ENCODE data around the gene MBNL2. TPM values are rescaled to one million over a fixed set of nuclear protein-coding genes. Genes with fewer than 3 reads are reported as not detected.

MBNL2 gene
- total and polyA plus RNA-seq, 4 experiments from 2014 or later, result 20.1 to 36.2 (median 28.3) TPM

DNA sequence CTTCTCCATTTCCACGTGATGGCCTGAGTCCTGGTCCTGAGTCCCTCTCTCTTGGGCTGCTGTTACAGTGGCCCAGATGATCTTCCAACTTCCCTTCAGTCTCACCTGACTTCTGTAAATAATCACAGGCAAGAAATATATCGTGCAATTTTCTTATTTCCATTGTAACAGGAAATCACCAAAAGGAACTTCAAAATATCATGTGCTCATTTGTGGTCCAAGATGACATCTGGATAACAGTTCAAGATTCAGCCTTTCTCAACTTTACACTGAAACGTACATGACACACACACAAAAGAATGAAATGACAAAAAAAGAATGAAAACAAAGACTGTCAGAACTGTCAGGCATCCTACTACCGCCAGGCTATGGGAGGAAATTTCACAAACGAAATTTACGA lies 189.9 kb downstream of the MBNL2 start:
- H3K27me3 ChIP-seq (ENCODE audit: insufficient read depth, low read length), result no peaks in the 10 kb centered on the region
- ChIA-PET CTCF (ENCODE audit: partially characterized antibody) (no interaction called here), POLR2A (ENCODE audit: partially characterized antibody) (no interaction called here)
- H3K4me3 ChIP-seq (ENCODE audit: low read length in 2 of 2), result no peak overlapping the region
- no peaks in the 10 kb centered on the region for H3K4me1 Mint-ChIP-seq
- no peaks in the 10 kb centered on the region for H3K9me3 Mint-ChIP-seq
- no peaks in the 10 kb centered on the region for H3K36me3 Mint-ChIP-seq
- no peak overlapping the region for H3K27ac Mint-ChIP-seq
- H3K27me3 Mint-ChIP-seq, result peaks cover 14 to 19% of the 10 kb centered on the region in 2 donors
- no peak for DNase-seq
- H3K27ac ChIP-seq (ENCODE audit: low read depth, low read length), result no peak overlapping the region
- H3K9me3 ChIP-seq (ENCODE audit: control insufficient read depth in 1 of 2, low read length in 2 of 2), result no peaks in the 10 kb centered on the region
- intact Hi-C loops (cut with micrococcal nuclease), result no loop called here
- H3K4me3 Mint-ChIP-seq, result no peak overlapping the region
- H3K4me1 ChIP-seq (ENCODE audit: insufficient read depth, low read length), result no peaks in the 10 kb centered on the region
- no peaks in the 10 kb centered on the region for H3K36me3 ChIP-seq (ENCODE audit: insufficient read depth, low read length)

DNA sequence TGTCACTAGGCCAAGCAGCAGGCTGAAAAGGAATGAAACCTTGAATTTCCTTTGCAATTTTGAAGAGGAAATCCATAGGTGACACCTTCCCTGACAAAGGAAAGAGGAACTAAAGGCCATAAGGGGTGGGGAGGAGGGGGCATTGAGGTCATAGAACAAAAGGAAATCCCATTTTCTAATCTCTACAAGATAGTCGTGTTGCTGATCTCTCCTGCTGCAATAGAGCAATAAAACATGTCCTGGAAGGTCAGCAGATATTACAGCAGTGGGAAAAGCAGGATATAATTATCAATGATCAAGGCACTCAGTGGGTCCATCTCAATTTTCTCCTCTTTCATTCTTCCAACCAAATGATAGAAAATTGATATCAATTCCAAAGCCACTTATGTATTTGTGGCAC lies 191.6 kb downstream of the MBNL2 start:
- Histone ChIP-seq H3K4me3 (ENCODE audit: low read length in 2 of 2) (no peak overlapping the region), H3K4me1 (ENCODE audit: insufficient read depth, low read length) (no peaks in the 10 kb centered on the region), H3K27ac (ENCODE audit: low read depth, low read length) (no peak overlapping the region), H3K9me3 (ENCODE audit: control insufficient read depth in 1 of 2, low read length in 2 of 2) (no peaks in the 10 kb centered on the region), H3K27me3 (ENCODE audit: insufficient read depth, low read length) (no peaks in the 10 kb centered on the region), H3K36me3 (ENCODE audit: insufficient read depth, low read length) (no peaks in the 10 kb centered on the region)
- no peaks in the 10 kb centered on the region for H3K4me1 Mint-ChIP-seq
- peaks cover 18 to 21% of the 10 kb centered on the region in 2 donors for H3K27me3 Mint-ChIP-seq
- DNase-seq, result no peak
- H3K27ac Mint-ChIP-seq, result no peak overlapping the region
- POLR2A ChIA-PET (ENCODE audit: partially characterized antibody), result no interaction called here
- H3K36me3 Mint-ChIP-seq, result no peaks in the 10 kb centered on the region
- no peak overlapping the region for H3K4me3 Mint-ChIP-seq
- CTCF ChIA-PET (ENCODE audit: partially characterized antibody), result no interaction called here
- intact Hi-C loops (cut with micrococcal nuclease), result no loop called here
- no peaks in the 10 kb centered on the region for H3K9me3 Mint-ChIP-seq

DNA sequence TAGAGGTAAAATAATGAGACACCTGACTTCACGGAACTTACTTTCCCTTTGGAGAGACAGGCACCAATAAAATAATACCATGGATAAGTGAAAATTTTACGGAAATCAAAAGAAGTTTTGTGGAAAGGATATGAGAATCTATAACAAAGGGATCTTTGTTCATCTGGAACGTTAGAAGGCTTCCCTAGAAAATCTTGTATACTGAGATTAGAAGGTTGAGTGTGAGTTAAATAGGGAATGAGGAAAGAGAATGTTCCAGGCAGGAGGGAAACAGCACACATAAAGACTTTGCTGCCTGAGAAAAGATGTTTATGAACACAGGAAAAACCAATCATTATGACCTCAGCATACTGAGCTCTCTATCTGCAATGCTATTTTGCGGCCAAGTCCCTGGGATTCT lies 192.3 kb downstream of the MBNL2 start:
- Histone ChIP-seq H3K4me1 (ENCODE audit: insufficient read depth, low read length) (no peaks in the 10 kb centered on the region), H3K27me3 (ENCODE audit: insufficient read depth, low read length) (no peaks in the 10 kb centered on the region), H3K36me3 (ENCODE audit: insufficient read depth, low read length) (no peaks in the 10 kb centered on the region), H3K4me3 (ENCODE audit: low read length in 2 of 2) (no peak overlapping the region), H3K9me3 (ENCODE audit: control insufficient read depth in 1 of 2, low read length in 2 of 2) (no peaks in the 10 kb centered on the region), H3K27ac (ENCODE audit: low read depth, low read length) (no peak overlapping the region)
- H3K27me3 Mint-ChIP-seq, result peaks cover 15 to 18% of the 10 kb centered on the region in 2 donors
- DNase-seq, result no peak
- CTCF ChIA-PET (ENCODE audit: partially characterized antibody), result no interaction called here
- POLR2A ChIA-PET (ENCODE audit: partially characterized antibody), result no interaction called here
- peak overlapping the region in 1 of 8 donors; percentile 4 for H3K4me3 Mint-ChIP-seq
- intact Hi-C loops (cut with micrococcal nuclease), result no loop called here
- no peaks in the 10 kb centered on the region for H3K4me1 Mint-ChIP-seq
- no peak overlapping the region for H3K27ac Mint-ChIP-seq
- no peaks in the 10 kb centered on the region for H3K36me3 Mint-ChIP-seq
- no peaks in the 10 kb centered on the region for H3K9me3 Mint-ChIP-seq

DNA sequence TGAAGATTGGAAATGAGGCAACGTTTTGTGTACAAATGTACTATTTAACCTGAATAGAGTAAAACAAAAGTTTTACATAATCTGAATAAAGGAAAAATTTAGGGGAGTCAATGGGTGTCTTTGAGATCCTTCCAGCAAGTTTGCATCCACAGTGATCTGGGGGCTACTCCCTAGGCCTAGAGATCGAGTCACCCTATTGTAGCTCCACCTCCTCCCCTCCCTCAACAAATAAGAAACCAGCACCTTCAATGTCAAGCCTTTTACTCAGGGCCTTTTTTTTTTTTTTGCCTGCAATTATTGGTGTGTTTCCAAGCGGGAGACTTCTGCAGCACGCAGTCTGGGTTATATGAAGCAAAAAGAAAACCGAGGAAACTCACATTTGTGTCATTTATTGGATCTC lies 195.6 kb downstream of the MBNL2 start:
- CTCF ChIA-PET (ENCODE audit: partially characterized antibody), result no interaction called here

DNA sequence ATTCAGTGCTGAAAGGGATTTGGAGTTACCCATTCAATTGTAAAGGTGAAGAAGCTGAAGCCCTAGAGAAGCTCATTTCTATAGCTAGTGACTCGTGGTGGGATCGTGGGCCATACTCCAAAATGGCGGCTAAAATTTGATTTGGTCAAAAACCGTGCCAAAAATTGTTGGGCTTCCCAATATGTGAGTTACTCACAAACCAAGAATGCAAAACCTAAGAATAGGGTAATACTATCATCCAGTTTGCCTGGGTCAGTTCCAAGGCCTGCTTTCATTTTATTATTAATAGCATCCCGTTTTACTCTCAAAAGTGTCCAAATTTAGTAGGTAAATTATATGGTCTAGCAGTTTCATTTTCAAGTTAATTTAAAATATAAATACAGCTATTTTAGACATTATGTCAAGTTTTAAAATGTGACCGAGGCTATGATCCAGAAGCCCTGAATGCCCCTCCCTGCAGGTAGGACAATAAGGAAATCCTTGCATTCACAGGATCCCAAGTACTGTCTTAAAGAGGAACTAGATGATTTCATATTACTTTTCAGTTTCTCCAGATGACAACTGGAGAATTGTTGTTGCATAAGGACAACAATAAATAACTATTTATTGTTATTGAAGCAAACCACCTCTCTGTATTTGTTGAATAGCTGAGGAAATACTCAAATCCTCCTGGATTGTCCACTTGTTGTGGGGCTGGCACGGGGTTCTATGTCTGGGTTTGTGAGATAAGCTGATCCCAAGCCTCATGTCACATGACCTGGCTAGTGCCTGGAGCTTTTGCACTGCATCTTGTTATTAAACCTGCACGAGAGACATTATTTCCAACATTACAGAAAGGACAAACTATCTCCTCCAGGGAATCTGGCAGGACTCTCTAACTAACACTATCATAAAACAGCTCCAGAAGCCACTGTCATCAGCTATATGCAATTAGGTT lies 200.3 kb downstream of the MBNL2 start:
- Histone ChIP-seq H3K27me3 (ENCODE audit: insufficient read depth, low read length) (no peaks in the 10 kb centered on the region), H3K4me3 (ENCODE audit: low read length in 2 of 2) (no peak overlapping the region), H3K9me3 (ENCODE audit: control insufficient read depth in 1 of 2, low read length in 2 of 2) (no peaks in the 10 kb centered on the region), H3K4me1 (ENCODE audit: insufficient read depth, low read length) (no peaks in the 10 kb centered on the region), H3K27ac (ENCODE audit: low read depth, low read length) (no peak overlapping the region), H3K36me3 (ENCODE audit: insufficient read depth, low read length) (no peaks in the 10 kb centered on the region)
- no peaks in the 10 kb centered on the region for H3K4me1 Mint-ChIP-seq
- H3K4me3 Mint-ChIP-seq, result no peak overlapping the region
- intact Hi-C loops (cut with micrococcal nuclease), result no loop called here
- H3K9me3 Mint-ChIP-seq, result no peaks in the 10 kb centered on the region
- no peaks in the 10 kb centered on the region for H3K36me3 Mint-ChIP-seq
- CTCF ChIA-PET (ENCODE audit: partially characterized antibody), result interaction anchor here (1.3 kb wide), 1 partner anchor 313 kb away, joined by 5 read pairs; no protein-coding TSS in a partner anchor
- H3K27ac Mint-ChIP-seq, result no peak overlapping the region
- no peak for DNase-seq
- peaks cover 17% of the 10 kb centered on the region in 2 donors for H3K27me3 Mint-ChIP-seq
- POLR2A ChIA-PET (ENCODE audit: partially characterized antibody), result interaction anchor here (1.6 kb wide), 1 partner anchor 11 kb away, joined by 4 read pairs; no protein-coding TSS in a partner anchor

More for the DNA sequence above, 195.6 kb downstream of the MBNL2 start:
- Histone ChIP-seq H3K9me3 (ENCODE audit: control insufficient read depth in 1 of 2, low read length in 2 of 2) (no peaks in the 10 kb centered on the region), H3K27me3 (ENCODE audit: insufficient read depth, low read length) (no peaks in the 10 kb centered on the region), H3K4me1 (ENCODE audit: insufficient read depth, low read length) (no peaks in the 10 kb centered on the region), H3K4me3 (ENCODE audit: low read length in 2 of 2) (no peak overlapping the region), H3K36me3 (ENCODE audit: insufficient read depth, low read length) (no peaks in the 10 kb centered on the region), H3K27ac (ENCODE audit: low read depth, low read length) (no peak overlapping the region)
- no peaks in the 10 kb centered on the region for H3K4me1 Mint-ChIP-seq
- POLR2A ChIA-PET (ENCODE audit: partially characterized antibody), result no interaction called here
- no peaks in the 10 kb centered on the region for H3K9me3 Mint-ChIP-seq
- no peak overlapping the region for H3K27ac Mint-ChIP-seq
- H3K4me3 Mint-ChIP-seq, result no peak overlapping the region
- H3K27me3 Mint-ChIP-seq, result peaks cover 20 to 22% of the 10 kb centered on the region in 2 donors
- no peaks in the 10 kb centered on the region for H3K36me3 Mint-ChIP-seq
- no peak for DNase-seq
- intact Hi-C loops (cut with micrococcal nuclease), result no loop called here

DNA sequence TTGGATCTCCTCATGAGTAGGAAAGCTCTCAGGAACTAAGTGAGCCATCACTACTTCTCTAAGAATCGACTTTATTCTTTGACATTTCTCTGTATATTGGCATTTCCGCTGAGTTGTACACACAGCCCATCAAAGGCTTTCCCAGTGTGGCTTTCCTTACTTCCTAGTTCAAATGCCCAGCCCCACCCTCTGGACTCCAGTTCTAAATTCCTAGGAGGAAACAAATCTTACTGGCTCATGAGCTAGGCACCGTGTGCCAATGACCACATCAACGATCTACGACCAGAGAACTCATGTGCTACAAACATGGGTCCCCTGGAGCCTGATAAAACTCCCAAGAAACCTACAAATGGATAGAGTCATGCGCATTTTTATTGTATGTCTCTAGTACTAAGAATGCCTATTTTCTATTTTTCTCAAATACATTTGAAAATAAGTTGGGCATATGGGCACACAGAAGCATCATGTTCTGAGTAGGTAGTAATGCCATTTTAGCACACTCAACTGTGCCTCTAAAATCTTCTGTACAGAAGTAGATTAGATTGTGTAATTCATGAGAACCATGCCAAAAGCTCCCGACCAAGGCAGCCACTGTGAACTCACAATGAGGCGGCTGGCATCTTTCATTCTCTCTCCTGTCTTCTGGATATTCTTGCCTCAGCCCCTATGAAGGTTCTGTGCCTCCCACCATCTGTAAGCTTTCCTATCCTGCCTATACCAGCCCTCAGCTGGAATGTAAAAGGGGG lies 201.3 kb downstream of the MBNL2 start:
- H3K9me3 ChIP-seq (ENCODE audit: control insufficient read depth in 1 of 2, low read length in 2 of 2), result no peaks in the 10 kb centered on the region
- DNase-seq, result no peak
- peak overlapping the region in 1 of 7 donors; percentile 50 for H3K27ac Mint-ChIP-seq
- no peaks in the 10 kb centered on the region for H3K36me3 ChIP-seq (ENCODE audit: insufficient read depth, low read length)
- no peaks in the 10 kb centered on the region for H3K4me1 Mint-ChIP-seq
- no peak overlapping the region for H3K4me3 ChIP-seq (ENCODE audit: low read length in 2 of 2)
- H3K27me3 ChIP-seq (ENCODE audit: insufficient read depth, low read length), result no peaks in the 10 kb centered on the region
- CTCF ChIA-PET (ENCODE audit: partially characterized antibody), result no interaction called here
- H3K27ac ChIP-seq (ENCODE audit: low read depth, low read length), result no peak overlapping the region
- peaks cover 11 to 15% of the 10 kb centered on the region in 2 donors for H3K27me3 Mint-ChIP-seq
- intact Hi-C loops (cut with micrococcal nuclease), result no loop called here
- POLR2A ChIA-PET (ENCODE audit: partially characterized antibody), result interaction anchor here (1.6 kb wide), 1 partner anchor 10 kb away, joined by 4 read pairs; no protein-coding TSS in a partner anchor
- H3K4me3 Mint-ChIP-seq, result no peak overlapping the region
- no peaks in the 10 kb centered on the region for H3K9me3 Mint-ChIP-seq
- H3K4me1 ChIP-seq (ENCODE audit: insufficient read depth, low read length), result no peaks in the 10 kb centered on the region
- H3K36me3 Mint-ChIP-seq, result no peaks in the 10 kb centered on the region

DNA sequence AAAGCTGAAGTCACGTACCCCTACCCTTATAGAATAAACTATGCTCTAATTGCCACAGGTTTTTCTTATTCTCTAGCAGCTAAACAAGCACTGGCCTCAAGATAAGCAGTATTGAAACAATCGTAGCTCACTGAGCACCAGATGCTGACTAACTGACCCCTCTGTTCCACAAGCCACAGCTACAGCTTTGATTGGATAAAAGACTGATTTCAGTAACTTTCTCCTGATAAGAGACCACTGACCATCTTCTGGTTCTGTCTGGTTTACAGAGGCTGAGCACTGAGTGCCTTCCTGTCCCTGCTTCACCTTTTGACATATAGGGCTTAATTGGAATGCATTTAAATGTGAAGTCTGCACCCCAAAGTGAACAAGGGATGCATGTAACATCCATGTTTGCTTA lies 203.5 kb downstream of the MBNL2 start:
- no peaks in the 10 kb centered on the region for H3K9me3 Mint-ChIP-seq
- no peak overlapping the region for H3K27ac ChIP-seq (ENCODE audit: low read depth, low read length)
- no peaks in the 10 kb centered on the region for H3K4me1 ChIP-seq (ENCODE audit: insufficient read depth, low read length)
- H3K4me1 Mint-ChIP-seq, result no peaks in the 10 kb centered on the region
- CTCF ChIA-PET (ENCODE audit: partially characterized antibody), result no interaction called here
- no peaks in the 10 kb centered on the region for H3K36me3 Mint-ChIP-seq
- intact Hi-C loops (cut with micrococcal nuclease), result no loop called here
- no peak overlapping the region for H3K27ac Mint-ChIP-seq
- POLR2A ChIA-PET (ENCODE audit: partially characterized antibody), result no interaction called here
- no peaks in the 10 kb centered on the region for H3K36me3 ChIP-seq (ENCODE audit: insufficient read depth, low read length)
- H3K9me3 ChIP-seq (ENCODE audit: control insufficient read depth in 1 of 2, low read length in 2 of 2), result no peaks in the 10 kb centered on the region
- peaks cover 5% of the 10 kb centered on the region for H3K27me3 ChIP-seq (ENCODE audit: insufficient read depth, low read length)
- peaks cover 9 to 15% of the 10 kb centered on the region in 2 donors for H3K27me3 Mint-ChIP-seq
- no peak for DNase-seq
- H3K4me3 Mint-ChIP-seq, result no peak overlapping the region
- no peak overlapping the region for H3K4me3 ChIP-seq (ENCODE audit: low read length in 2 of 2)

All from CD4-positive, alpha-beta memory T cell (primary cell).